ENCODE data around the gene RNF144B. TPM values are rescaled to one million over a fixed set of nuclear protein-coding genes. Genes with fewer than 3 reads are reported as not detected.

RNF144B gene
- total RNA-seq, 4 donors from 2014 or later: 8.4 to 47.0 (median 31.9) TPM

DNA sequence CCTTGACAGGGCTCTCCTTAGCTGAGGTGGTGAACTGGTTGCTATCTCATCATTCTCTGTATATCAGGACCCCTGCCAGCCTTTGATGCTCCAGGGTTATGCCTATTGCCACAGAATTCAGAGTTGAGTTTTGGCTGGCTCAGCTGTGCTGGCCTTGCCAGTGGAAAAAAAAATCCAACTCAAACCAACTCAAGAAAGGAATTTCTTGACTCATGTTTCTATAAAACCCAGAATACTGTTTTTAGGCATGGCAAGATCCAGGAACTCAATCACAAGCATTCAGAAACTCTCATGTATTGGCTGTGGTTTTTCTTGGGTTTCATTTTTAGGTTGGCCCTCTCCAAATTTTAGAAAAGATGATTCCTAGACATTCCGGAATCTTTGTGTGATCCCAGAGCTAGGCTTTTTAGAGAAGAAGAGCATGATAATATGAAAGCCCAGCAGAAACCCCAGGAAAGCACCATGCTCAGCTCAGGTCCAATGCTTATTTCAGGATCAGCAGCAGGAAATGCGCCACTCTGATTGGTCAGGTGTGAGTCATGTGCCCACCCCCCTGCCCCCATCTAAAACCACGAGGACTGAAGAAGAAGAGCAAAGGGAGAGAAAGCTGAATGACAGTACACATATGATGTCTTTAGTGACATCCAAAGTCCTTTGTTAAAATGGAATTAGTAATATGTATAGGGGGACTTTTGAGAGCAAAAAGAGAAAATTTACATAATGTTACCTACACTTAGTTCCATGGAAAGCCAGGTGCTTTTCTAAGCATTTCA lies 122.9 kb downstream of the RNF144B start:
- ATAC-seq (no peak), DNase-seq (no peak)
- intact Hi-C loops (cut with DNase I; ENCODE audit: low total_unique reads): no loop called here
- TF ChIP-seq POLR2A (IDR thresholded peaks at IDR 0.05) (no peak), CTCF (IDR thresholded peaks at IDR 0.05 in 4 of 5, conservative IDR thresholded peaks at IDR 0.05 in 1 of 5) (no peak)
- in situ Hi-C loops (cut with MboI; ENCODE audit: low sequenced_read_pairs in 4 of 4): loop anchor here in 2 of 4 donors (5.0 kb wide), 1 partner anchor 188 kb away; no protein-coding TSS in a partner anchor
- Histone ChIP-seq H3K27ac (no peak overlapping the region), H3K36me3 (no peaks in the 10 kb centered on the region), H3K4me3 (no peak overlapping the region), H3K9me3 (no peaks in the 10 kb centered on the region), H3K4me1 (no peaks in the 10 kb centered on the region), H3K27me3 (peaks cover 0 to 3% (median 0%) of the 10 kb centered on the region in 3 donors)

DNA sequence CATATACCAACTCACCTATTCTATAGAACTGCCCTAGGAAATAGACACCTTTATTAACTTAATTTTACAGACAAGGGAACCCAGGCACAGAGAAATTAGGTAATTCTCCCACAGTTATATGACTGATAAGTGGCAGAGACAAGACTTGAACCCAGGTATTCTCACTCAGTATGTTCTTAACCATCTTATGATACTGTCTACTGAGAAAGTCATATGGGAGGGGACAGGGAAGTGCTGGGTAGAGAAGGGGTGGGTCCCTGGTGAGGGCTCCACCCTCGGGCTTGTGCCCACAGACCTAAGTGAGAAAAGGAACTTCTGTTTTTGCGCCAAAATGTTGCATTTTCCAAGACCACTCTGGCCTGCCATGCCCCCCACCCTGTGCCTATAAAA lies 123.5 kb downstream of the RNF144B start:
- Histone ChIP-seq H3K27ac (no peak overlapping the region), H3K4me3 (no peak overlapping the region), H3K9me3 (no peaks in the 10 kb centered on the region), H3K36me3 (no peaks in the 10 kb centered on the region), H3K4me1 (no peaks in the 10 kb centered on the region), H3K27me3 (peaks cover 0 to 3% (median 0%) of the 10 kb centered on the region in 3 donors)
- ATAC-seq (no peak), DNase-seq (no peak)
- no peak for TF ChIP-seq POLR2A (IDR thresholded peaks at IDR 0.05)
- no peak for TF ChIP-seq CTCF (IDR thresholded peaks at IDR 0.05 in 4 of 5, conservative IDR thresholded peaks at IDR 0.05 in 1 of 5)
- intact Hi-C loops (cut with DNase I; ENCODE audit: low total_unique reads) (no loop called here), in situ Hi-C loops (cut with MboI; ENCODE audit: low sequenced_read_pairs in 4 of 4) (no loop called here)

DNA sequence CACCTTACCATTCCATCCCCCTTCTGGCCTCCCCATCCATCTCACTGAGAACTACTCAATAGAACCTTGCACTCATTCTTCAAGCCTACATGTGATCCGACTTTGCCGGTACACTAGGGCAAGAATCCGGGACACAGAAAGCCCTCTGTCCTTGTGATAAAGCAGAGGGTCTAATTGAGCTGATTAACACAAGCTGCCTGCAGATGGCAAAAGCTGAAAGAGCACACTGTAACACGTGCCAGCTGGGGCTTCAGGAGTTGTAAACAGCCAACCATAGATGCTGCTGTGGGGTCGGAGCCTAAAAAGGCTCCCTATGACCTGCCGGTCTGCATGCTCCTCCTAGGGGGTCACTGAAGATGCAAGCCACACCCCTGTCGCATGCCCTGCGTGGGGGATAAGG lies 124.1 kb downstream of the RNF144B start:
- TF ChIP-seq POLR2A (IDR thresholded peaks at IDR 0.05) (no peak), CTCF (IDR thresholded peaks at IDR 0.05 in 4 of 5, conservative IDR thresholded peaks at IDR 0.05 in 1 of 5) (no peak)
- intact Hi-C loops (cut with DNase I; ENCODE audit: low total_unique reads) (no loop called here), in situ Hi-C loops (cut with MboI; ENCODE audit: low sequenced_read_pairs in 4 of 4) (no loop called here)

GRCh38 chr6:18513253-18513798 lies 126.2 kb downstream of the RNF144B start:
- no peak for DNase-seq
- no peaks in the 10 kb centered on the region for H3K4me1 ChIP-seq
- in situ Hi-C loops (cut with MboI; ENCODE audit: low sequenced_read_pairs in 4 of 4) (no loop called here), intact Hi-C loops (cut with DNase I; ENCODE audit: low total_unique reads) (no loop called here)
- no peak overlapping the region for H3K27ac ChIP-seq
- H3K27me3 ChIP-seq: peaks cover 0 to 3% (median 0%) of the 10 kb centered on the region in 3 donors
- TF ChIP-seq POLR2A (IDR thresholded peaks at IDR 0.05) (no peak), CTCF (IDR thresholded peaks at IDR 0.05 in 4 of 5, conservative IDR thresholded peaks at IDR 0.05 in 1 of 5) (no peak)
- ATAC-seq: no peak
- H3K9me3 ChIP-seq: no peaks in the 10 kb centered on the region
- H3K4me3 ChIP-seq: no peak overlapping the region
- H3K36me3 ChIP-seq: no peaks in the 10 kb centered on the region

More for the DNA sequence above, 124.1 kb downstream of the RNF144B start:
- Histone ChIP-seq H3K27ac (no peak overlapping the region), H3K4me1 (no peaks in the 10 kb centered on the region), H3K36me3 (no peaks in the 10 kb centered on the region), H3K27me3 (peaks cover 0 to 3% (median 0%) of the 10 kb centered on the region in 3 donors), H3K4me3 (no peak overlapping the region), H3K9me3 (no peaks in the 10 kb centered on the region)
- ATAC-seq: no peak
- no peak for DNase-seq
